Measurements from ENCODE around the gene IGF1R. TPM values are rescaled to one million over a fixed set of nuclear protein-coding genes. Genes with fewer than 3 reads are reported as not detected.

Gene IGF1R
- total RNA-seq, 1 experiment from 2014 or later: 71.3 TPM

DNA sequence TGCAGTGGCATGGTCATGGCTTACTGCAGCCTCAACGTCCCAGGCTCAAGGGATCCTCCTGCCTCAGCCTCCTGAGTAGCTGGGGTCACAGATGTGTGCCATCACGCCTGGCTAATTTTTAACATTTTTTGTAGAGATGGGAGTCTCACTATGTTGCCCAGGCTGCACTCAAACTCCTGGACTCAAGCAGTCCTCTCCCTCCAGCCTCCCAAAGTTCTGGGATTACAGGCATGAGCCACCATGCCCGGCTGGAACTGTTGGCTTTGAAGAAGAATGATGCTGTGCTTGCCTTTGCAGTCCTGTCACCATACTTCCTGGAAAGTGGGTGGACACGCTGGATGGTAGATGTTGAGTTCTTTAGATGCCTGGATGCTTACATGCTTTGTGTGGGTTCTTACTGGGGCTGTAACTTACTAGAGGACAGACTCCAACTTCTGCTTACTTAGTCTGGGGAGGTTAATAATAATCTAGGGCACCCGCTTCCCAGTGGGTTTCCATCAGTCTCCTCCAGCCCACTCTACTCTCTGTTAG lies 36.7 kb downstream of the IGF1R start:
- POLR2A ChIA-PET (ENCODE audit: unreplicated experiment): no interaction called here
- BruUV-seq (replicated peaks): no TSS peak

DNA sequence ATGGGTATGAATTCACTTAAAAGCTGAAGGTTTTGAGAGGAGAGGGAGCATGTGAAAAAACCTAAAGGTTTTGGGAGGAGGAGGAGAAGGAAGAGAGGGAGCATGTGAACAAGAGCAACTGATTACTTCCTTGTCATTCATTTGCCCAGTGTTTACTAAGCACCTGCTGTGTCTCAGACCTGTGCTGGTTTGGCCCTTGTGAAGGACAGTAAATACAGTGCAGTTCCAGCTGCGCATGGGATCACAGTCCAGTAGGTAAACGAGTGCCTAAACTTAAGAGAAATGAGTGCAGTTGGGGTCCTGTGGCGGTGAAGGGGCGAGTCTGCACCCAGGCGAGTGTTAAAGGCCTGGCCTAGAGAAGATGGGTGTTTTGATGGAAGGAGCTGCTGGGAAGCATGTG lies 38.6 kb downstream of the IGF1R start:
- H3K36me3 ChIP-seq (ENCODE audit: low read depth): no peaks in the 10 kb centered on the region
- peaks cover 96% of the 10 kb centered on the region for H3K79me2 ChIP-seq (ENCODE audit: low read depth)
- no peak overlapping the region for H2AFZ ChIP-seq
- H3F3A ChIP-seq (ENCODE audit: insufficient read depth, low read depth): peaks cover 11% of the 10 kb centered on the region; the same call in 1 of the 2 replicates
- ChIA-PET POLR2A (ENCODE audit: unreplicated experiment) (no interaction called here), CTCF (no interaction called here)
- no peak overlapping the region for H3K4me3 ChIP-seq
- 0 out of 2 replicates have a peak, but pooled peaks cover 2% of the 10 kb centered on the region for H4K20me1 ChIP-seq (ENCODE audit: insufficient read depth)
- TF ChIP-seq CTCF (conservative IDR thresholded peaks at IDR 0.05): no peak
- no peak for TF ChIP-seq EZH2 (IDR thresholded peaks at IDR 0.05; ENCODE audit: low read depth)
- no peaks in the 10 kb centered on the region for H3K27me3 ChIP-seq (ENCODE audit: insufficient read depth, low read depth)
- DNase-seq: no peak
- H3K4me1 ChIP-seq (replicated peaks; ENCODE audit: insufficient read depth): peaks cover 15% of the 10 kb centered on the region
- BruUV-seq (replicated peaks): no TSS peak
- H3K27ac ChIP-seq: no peak overlapping the region
- H3K4me2 ChIP-seq: no peak overlapping the region
- intact Hi-C loops (cut with micrococcal nuclease; ENCODE audit: unreplicated experiment): no loop called here
- H3K9me2 ChIP-seq (ENCODE audit: insufficient read depth): no peaks in the 10 kb centered on the region
- H3K9me3 ChIP-seq (ENCODE audit: insufficient read depth, low read depth): no peaks in the 10 kb centered on the region

More for the DNA sequence above, 36.7 kb downstream of the IGF1R start:
- Histone ChIP-seq H3K4me3 (no peak overlapping the region), H3K79me2 (ENCODE audit: low read depth) (peaks cover 92% of the 10 kb centered on the region), H3K9me3 (ENCODE audit: insufficient read depth, low read depth) (no peaks in the 10 kb centered on the region), H3K4me2 (no peak overlapping the region), H4K20me1 (ENCODE audit: insufficient read depth) (peaks cover 2% of the 10 kb centered on the region; the same call in 1 of the 2 replicates), H3F3A (ENCODE audit: insufficient read depth, low read depth) (peaks cover 11% of the 10 kb centered on the region; the same call in 1 of the 2 replicates), H2AFZ (no peak overlapping the region), H3K9me2 (ENCODE audit: insufficient read depth) (no peaks in the 10 kb centered on the region), H3K27ac (no peak overlapping the region), H3K36me3 (ENCODE audit: low read depth) (no peaks in the 10 kb centered on the region), H3K27me3 (ENCODE audit: insufficient read depth, low read depth) (no peaks in the 10 kb centered on the region), H3K4me1 (replicated peaks; ENCODE audit: insufficient read depth) (peaks cover 15% of the 10 kb centered on the region)
- TF ChIP-seq CTCF (conservative IDR thresholded peaks at IDR 0.05) (no peak), EZH2 (IDR thresholded peaks at IDR 0.05; ENCODE audit: low read depth) (no peak)
- CTCF ChIA-PET: interaction anchor here (0.7 kb wide), 1 partner anchor 392 kb away, joined by 4 read pairs; no protein-coding TSS in a partner anchor
- intact Hi-C loops (cut with micrococcal nuclease; ENCODE audit: unreplicated experiment): no loop called here
- DNase-seq: no peak

DNA sequence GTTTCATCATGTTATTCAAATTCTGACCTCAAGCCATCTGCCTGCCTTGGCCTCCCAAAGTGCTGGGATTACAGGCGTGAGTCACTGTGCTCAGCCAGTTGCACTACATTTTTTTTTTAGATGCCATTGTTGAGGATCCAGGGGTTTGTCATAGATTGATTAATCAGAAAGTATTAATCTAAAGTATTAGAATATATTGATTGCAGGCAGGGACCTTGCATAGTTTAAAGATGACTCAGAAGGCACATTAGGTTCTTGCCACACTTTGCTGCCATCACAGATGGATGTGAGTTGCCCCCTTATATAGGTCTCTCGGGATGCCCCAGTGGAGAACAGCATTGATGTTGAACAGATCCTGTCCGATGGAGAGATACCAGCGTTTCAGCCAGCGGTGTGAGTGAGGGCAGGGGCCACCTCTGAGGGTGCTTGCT lies 41.1 kb downstream of the IGF1R start:
- peak; percentile 39 to 85 for DNase-seq
- H3K4me2 ChIP-seq: no peak overlapping the region
- H3K27me3 ChIP-seq (ENCODE audit: insufficient read depth, low read depth): no peaks in the 10 kb centered on the region
- peaks cover 97% of the 10 kb centered on the region for H3K79me2 ChIP-seq (ENCODE audit: low read depth)
- intact Hi-C loops (cut with micrococcal nuclease; ENCODE audit: unreplicated experiment): no loop called here
- no peaks in the 10 kb centered on the region for H3K9me2 ChIP-seq (ENCODE audit: insufficient read depth)
- H3K4me3 ChIP-seq: no peak overlapping the region
- peaks cover 15% of the 10 kb centered on the region for H3K4me1 ChIP-seq (replicated peaks; ENCODE audit: insufficient read depth)
- BruUV-seq (replicated peaks): no TSS peak
- CTCF ChIA-PET: no interaction called here
- H3K36me3 ChIP-seq (ENCODE audit: low read depth): no peaks in the 10 kb centered on the region
- H4K20me1 ChIP-seq (ENCODE audit: insufficient read depth): peaks cover 5% of the 10 kb centered on the region; the same call in 1 of the 2 replicates
- peak overlapping the region; percentile 49 for H3K27ac ChIP-seq
- peaks cover 11% of the 10 kb centered on the region; the same call in 1 of the 2 replicates for H3F3A ChIP-seq (ENCODE audit: insufficient read depth, low read depth)
- POLR2A ChIA-PET (ENCODE audit: unreplicated experiment): no interaction called here
- TF ChIP-seq CTCF (conservative IDR thresholded peaks at IDR 0.05) (no peak), EZH2 (IDR thresholded peaks at IDR 0.05; ENCODE audit: low read depth) (no peak)
- H2AFZ ChIP-seq: no peak overlapping the region
- H3K9me3 ChIP-seq (ENCODE audit: insufficient read depth, low read depth): no peaks in the 10 kb centered on the region
